HEK293T (cell line): Measurements from ENCODE around the gene CRHR2.

Experiments used
- CTCF ChIA-PET: fragments of 350-600 bp; formaldehyde crosslinking; extraction: SDS; loops from one replicate; lab custom pipeline; 2021; ENCODE audit warnings: antibody characterized with exemption, inconsistent platforms; lab: Yijun Ruan, JAX
- POLR2A ChIA-PET: fragments of 350-600 bp; formaldehyde crosslinking; extraction: SDS; loops from one replicate; lab custom pipeline; 2020; ENCODE audit warnings: antibody characterized with exemption, inconsistent platforms; lab: Yijun Ruan, JAX
- DNase-seq: peaks from one replicate; pipeline ENCODE4 v3.0.0; 2012; ENCODE audit warnings: mixed read lengths; ENCODE audit errors: extremely low spot score
- ARNT ChIP-seq: fragments of 450-650 bp; IDR thresholded peaks from 2 replicates; pipeline ENCODE4 v1.6.1; 2017; ENCODE audit warnings: mild to moderate bottlenecking
- BHLHE40 ChIP-seq: fragments of 450-650 bp; IDR thresholded peaks from 2 replicates; pipeline ENCODE4 v1.6.1; 2016; ENCODE audit warnings: mild to moderate bottlenecking, moderate library complexity, borderline replicate concordance
- CTBP1 ChIP-seq: fragments of 450-650 bp; IDR thresholded peaks from 2 replicates; pipeline ENCODE4 v1.6.1; 2016; ENCODE audit warnings: borderline replicate concordance
- ELF4 ChIP-seq: fragments of 450-650 bp; IDR thresholded peaks from 2 replicates; pipeline ENCODE4 v1.6.1; 2017; ENCODE audit warnings: antibody characterized with exemption
- FOXA1 ChIP-seq: fragments of 450-650 bp; IDR thresholded peaks from 2 replicates; pipeline ENCODE4 v1.6.1; 2016; ENCODE audit warnings: mild to moderate bottlenecking
- FOXK2 ChIP-seq: fragments of 450-650 bp; IDR thresholded peaks from 2 replicates; pipeline ENCODE4 v1.6.1; 2016; ENCODE audit warnings: mild to moderate bottlenecking
- FOXM1 ChIP-seq: fragments of 450-650 bp; IDR thresholded peaks from 2 replicates; pipeline ENCODE4 v1.6.1; 2017; ENCODE audit warnings: mild to moderate bottlenecking, borderline replicate concordance
- HDGF ChIP-seq: fragments of 450-650 bp; IDR thresholded peaks from 2 replicates; pipeline ENCODE4 v1.6.1; 2017; ENCODE audit warnings: antibody characterized with exemption, borderline replicate concordance
- L3MBTL2 ChIP-seq: fragments of 450-650 bp; conservative IDR thresholded peaks from 2 replicates; pipeline ENCODE4 v1.6.1; 2016; ENCODE audit warnings: mild to moderate bottlenecking
- LEF1 ChIP-seq: fragments of 450-650 bp; IDR thresholded peaks from 2 replicates; pipeline ENCODE4 v1.6.1; 2017; ENCODE audit warnings: mild to moderate bottlenecking, borderline replicate concordance
- NFRKB ChIP-seq: fragments of 450-650 bp; IDR thresholded peaks from 2 replicates; pipeline ENCODE4 v1.6.1; 2016; ENCODE audit warnings: mild to moderate bottlenecking, moderate library complexity
- SP1 ChIP-seq: fragments of 450-650 bp; IDR thresholded peaks from 2 replicates; pipeline ENCODE4 v1.6.1; 2017
- SUZ12 ChIP-seq: fragments of 450-650 bp; IDR thresholded peaks from 2 replicates; pipeline ENCODE4 v1.6.1; 2016; ENCODE audit warnings: mild to moderate bottlenecking
- TARDBP ChIP-seq: fragments of 450-650 bp; IDR thresholded peaks from 2 replicates; pipeline ENCODE4 v1.6.1; 2016
- ZNF384 ChIP-seq: fragments of 450-650 bp; IDR thresholded peaks from 2 replicates; pipeline ENCODE4 v1.6.1; 2016
- TF ChIP-seq, protein P1 (sequence below): fragments of 450-650 bp; IDR thresholded peaks from 2 replicates; pipeline ENCODE4 v1.6.1; 2016

CRHR2 gene

DNA sequence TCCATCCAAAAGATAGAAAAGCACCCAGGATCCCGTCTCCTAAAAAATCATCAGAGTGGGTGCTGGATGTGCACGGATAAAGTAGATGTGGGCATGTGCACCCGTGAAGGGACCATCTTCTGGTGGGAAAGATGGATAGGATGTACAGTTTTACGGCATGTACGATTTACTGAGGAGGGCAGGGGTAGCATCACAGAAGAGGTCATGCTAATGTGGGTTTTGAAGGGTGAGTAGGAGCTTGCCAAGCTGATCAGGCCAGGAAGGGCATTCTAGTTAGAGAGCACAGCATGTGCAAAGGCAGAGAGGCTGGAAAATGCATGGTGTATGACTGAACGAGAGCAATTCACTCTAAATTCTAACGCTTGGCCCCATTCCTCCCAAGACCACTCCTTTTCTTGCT, 7.8 kb upstream of the CRHR2 start:
- TF ChIP-seq, protein P1, sequence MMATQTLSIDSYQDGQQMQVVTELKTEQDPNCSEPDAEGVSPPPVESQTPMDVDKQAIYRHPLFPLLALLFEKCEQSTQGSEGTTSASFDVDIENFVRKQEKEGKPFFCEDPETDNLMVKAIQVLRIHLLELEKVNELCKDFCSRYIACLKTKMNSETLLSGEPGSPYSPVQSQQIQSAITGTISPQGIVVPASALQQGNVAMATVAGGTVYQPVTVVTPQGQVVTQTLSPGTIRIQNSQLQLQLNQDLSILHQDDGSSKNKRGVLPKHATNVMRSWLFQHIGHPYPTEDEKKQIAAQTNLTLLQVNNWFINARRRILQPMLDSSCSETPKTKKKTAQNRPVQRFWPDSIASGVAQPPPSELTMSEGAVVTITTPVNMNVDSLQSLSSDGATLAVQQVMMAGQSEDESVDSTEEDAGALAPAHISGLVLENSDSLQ = no peak
- TF ChIP-seq SUZ12 (no peak), HDGF (no peak), L3MBTL2 (no peak), TARDBP (no peak), BHLHE40 (no peak), NFRKB (no peak), ZNF384 (no peak), SP1 (no peak), FOXA1 (no peak)
- ChIA-PET POLR2A (no interaction called here), CTCF (no interaction called here)
- DNase-seq = no peak

DNA sequence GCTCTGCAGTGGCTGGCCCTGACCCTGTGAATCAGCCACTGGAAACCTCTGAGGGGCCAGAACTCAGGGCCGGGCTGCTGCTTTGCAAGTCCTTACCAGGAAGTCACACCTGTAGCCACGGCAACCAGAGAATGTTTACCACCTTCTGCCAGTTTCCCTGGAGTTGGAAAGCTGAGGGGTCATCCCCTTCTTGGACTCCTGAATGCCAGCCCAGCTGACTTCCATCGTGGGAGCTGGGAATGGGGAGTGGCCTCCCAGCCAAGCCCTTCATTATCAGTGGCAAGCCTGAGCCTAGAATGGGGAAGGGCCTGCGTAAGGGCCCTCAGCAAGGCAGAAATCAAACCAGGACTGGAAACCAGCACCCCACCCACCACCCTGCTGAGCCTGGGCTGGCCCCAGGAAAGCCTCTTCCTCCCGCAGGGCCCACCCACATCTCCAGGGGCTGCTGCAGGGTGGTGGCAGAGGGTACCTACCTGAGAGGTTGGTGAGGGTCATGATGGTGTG, 6.5 kb upstream of the CRHR2 start:
- TF ChIP-seq HDGF (no peak), CTBP1 (no peak), LEF1 (no peak), FOXM1 (no peak), SUZ12 (no peak), NFRKB (no peak), ARNT (no peak), TARDBP (no peak), SP1 (no peak), L3MBTL2 (no peak), FOXK2 (no peak), BHLHE40 (no peak), FOXA1 (no peak), ELF4 (no peak), ZNF384 (no peak)
- TF ChIP-seq, protein P1 = no peak
- ChIA-PET CTCF (no interaction called here), POLR2A (no interaction called here)
- DNase-seq = no peak

DNA sequence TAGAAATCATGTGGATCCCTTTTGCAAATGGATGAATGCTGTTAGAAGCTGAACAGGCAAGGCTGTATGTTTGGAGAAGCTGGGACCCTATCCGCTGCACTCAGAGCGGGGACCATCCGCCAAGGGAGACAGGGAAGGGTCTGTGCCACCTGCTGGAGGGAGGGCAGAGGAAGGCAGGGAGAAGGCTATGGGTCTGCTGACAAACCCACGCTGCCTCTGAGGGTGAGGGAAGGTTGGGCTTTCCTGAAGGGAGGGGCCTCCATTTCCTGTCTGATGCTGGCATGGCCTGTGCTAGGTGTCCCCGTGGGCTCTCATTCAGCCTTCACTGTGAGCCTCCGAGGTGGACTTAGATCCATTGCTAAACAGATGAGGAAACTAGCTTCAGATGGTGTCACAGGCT, 5.3 kb upstream of the CRHR2 start:
- POLR2A ChIA-PET = no interaction called here

DNA sequence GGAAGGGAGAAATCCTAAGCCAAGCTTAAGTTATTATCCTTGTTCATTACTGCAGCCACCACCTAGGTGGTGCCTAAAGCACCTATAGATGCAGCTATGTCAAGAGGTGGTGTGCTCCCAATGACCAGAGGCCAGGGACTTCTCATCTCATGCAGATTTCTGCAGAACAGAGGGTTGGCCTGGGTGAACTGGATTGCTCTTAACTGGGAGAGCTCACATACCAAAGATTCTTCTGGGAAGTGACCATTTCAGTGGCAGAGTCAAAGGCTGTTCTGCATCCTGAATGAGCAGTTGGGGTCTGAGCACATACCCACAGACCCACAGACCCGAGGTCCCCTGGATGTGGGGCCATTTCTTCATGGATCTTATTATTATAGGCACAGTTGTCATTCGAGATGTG, 2.1 kb upstream of the CRHR2 start:
- no peak for TF ChIP-seq ARNT
- no peak for TF ChIP-seq TARDBP
- TF ChIP-seq SP1 = no peak
- TF ChIP-seq CTBP1 = no peak
- no peak for TF ChIP-seq NFRKB
- no peak for TF ChIP-seq FOXM1
- no peak for TF ChIP-seq BHLHE40
- TF ChIP-seq ZNF384 = no peak
- no peak for TF ChIP-seq FOXK2
- TF ChIP-seq LEF1 = no peak
- TF ChIP-seq L3MBTL2 = no peak
- no peak for TF ChIP-seq HDGF
- TF ChIP-seq, protein P1 = no peak
- no peak for TF ChIP-seq SUZ12
- no peak for TF ChIP-seq ELF4
- TF ChIP-seq FOXA1 = no peak
- ChIA-PET CTCF (interaction anchor here (0.5 kb wide), 1 partner anchor 104 kb away, joined by 3 read pairs; no protein-coding TSS in a partner anchor), POLR2A (interaction anchor here (0.6 kb wide), 1 partner anchor 23 kb away, joined by 3 read pairs; no protein-coding TSS in a partner anchor)
- DNase-seq = no peak

More for the DNA sequence above, 5.3 kb upstream of the CRHR2 start:
- TF ChIP-seq ARNT (no peak), BHLHE40 (no peak), FOXK2 (no peak), ELF4 (no peak), FOXM1 (no peak), L3MBTL2 (no peak), LEF1 (no peak), FOXA1 (no peak), HDGF (no peak), TARDBP (no peak), SP1 (no peak)
- CTCF ChIA-PET = interaction anchor here (0.6 kb wide), 1 partner anchor 14 kb away, joined by 3 read pairs; no protein-coding TSS in a partner anchor
- DNase-seq = no peak

DNA sequence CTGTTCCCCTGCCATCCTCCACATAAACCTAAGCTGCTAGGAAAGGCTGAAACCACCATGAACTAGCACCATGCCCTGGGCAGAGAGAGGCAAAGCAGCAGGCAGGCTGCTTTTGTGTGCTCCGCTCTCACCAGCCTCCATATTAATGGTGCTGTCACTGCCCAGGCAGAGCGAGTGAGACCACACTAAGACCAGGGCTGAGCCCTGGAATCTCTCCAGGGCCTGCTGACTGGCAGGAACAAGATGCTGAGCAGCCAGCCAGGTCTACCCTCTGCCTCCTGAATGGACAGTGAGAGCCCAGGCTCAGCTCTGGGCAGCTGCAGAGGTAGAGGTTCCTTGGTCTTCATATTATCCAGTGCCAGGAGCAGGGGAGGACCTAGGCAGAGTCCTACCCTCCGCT, 1.6 kb upstream of the CRHR2 start:
- ChIA-PET POLR2A (interaction anchor here (0.6 kb wide), 1 partner anchor 22 kb away, joined by 3 read pairs; no protein-coding TSS in a partner anchor), CTCF (no interaction called here)
- TF ChIP-seq NFRKB = no peak
- no peak for DNase-seq

DNA sequence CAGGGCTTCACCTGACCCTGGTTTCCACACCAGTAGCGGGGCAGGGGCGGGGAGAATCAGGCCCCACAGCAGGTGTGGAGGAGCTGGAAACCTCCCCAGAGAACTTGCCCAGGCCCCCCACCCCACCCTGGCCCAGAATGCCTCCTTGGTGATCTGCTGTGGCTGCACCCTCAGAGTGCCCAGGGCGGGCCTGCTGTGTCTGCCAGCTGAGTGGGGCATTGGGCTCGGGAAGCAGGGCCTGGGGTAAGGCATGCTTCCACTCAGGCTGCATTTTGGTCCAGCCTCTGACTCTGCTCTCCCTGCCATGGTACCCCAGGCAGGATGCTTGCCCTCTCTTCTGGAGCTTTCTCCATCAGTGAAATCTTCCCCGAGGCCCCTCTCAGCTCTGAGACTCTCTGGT, 1.1 kb upstream of the CRHR2 start:
- ChIA-PET POLR2A (no interaction called here), CTCF (no interaction called here)
- DNase-seq = no peak
- no peak for TF ChIP-seq CTBP1
- TF ChIP-seq TARDBP = no peak
- no peak for TF ChIP-seq ARNT

DNA sequence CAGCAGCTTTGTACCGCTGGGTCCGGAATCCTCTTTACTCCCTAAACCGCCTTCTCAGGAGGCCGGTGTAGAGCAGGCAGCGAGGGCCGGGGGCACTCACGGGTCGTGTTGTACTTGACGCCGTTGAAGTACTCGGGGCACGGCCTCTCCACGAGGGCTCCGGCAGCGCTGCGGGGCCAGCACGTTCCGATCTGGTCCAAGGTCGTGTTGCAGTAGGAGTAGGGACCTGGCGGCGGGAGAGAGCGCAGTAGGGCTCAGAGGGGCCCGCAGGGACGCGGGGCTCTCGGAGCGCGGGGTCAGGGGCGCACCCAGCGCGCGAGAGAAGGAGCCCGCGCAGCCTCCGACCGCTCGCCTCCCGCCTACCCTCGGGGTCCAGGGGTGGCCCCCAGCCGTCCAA, 443 bp downstream of the CRHR2 start:
- ChIA-PET CTCF (interaction anchor here (0.9 to 1.2 kb wide), 2 partner anchors 8 to 9 kb away, joined by 3 to 5 read pairs; no protein-coding TSS in a partner anchor), POLR2A (no interaction called here)
- no peak for DNase-seq
- no peak for TF ChIP-seq TARDBP
- TF ChIP-seq FOXM1 = no peak
- no peak for TF ChIP-seq ZNF384
- TF ChIP-seq, protein P1 = no peak
- no peak for TF ChIP-seq NFRKB
- TF ChIP-seq FOXK2 = no peak
- TF ChIP-seq ARNT = no peak
- no peak for TF ChIP-seq FOXA1
